ENCODE measurements around the gene PLAC8. TPM values are rescaled to one million over a fixed set of nuclear protein-coding genes. Genes with fewer than 3 reads are reported as not detected.

Gene PLAC8
- total and polyA plus RNA-seq, 4 donors, result 1.1 to 14.7 (median 1.4) TPM

DNA sequence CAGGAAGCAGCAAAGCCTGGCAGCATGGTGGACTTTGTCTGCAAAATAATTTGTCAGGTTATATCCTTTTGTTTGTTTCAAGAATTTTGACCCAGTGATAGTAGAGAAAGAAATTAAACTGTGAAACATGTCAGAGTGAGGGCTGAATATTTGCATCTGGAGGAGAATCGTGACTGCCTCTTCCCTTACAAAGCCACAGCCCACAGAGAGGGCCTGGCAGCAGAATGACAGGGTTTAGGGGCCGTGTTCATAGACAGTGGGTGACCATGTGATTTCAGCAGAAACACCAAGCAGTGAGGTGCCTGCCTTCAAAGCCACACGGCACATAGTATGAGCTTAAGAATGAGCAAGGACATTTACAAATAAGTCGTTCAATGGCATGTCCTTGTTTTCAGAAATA lies 24.4 kb upstream of the PLAC8 start:
- no peak overlapping the region for H3K27ac ChIP-seq (ENCODE audit: low read depth, low read length)
- no peaks in the 10 kb centered on the region for H3K9me3 ChIP-seq (ENCODE audit: control insufficient read depth, insufficient read depth, low read length)
- no peaks in the 10 kb centered on the region for H3K4me1 ChIP-seq (ENCODE audit: control insufficient read depth, insufficient read depth, low read length)
- H3K27me3 ChIP-seq (ENCODE audit: control insufficient read depth, insufficient read depth, low read length), result no peaks in the 10 kb centered on the region
- no peak overlapping the region for H3K4me3 ChIP-seq (ENCODE audit: low read depth, low read length)
- WGBS (ENCODE audit: insufficient coverage), result 83% methylated on average over 2 of the region's 4 CpGs
- H3K36me3 ChIP-seq (ENCODE audit: control insufficient read depth, insufficient read depth, low read length), result no peaks in the 10 kb centered on the region
- DNase-seq (ENCODE audit: low read depth in 4 of 6, low spot score in 6 of 6), result no peak

DNA sequence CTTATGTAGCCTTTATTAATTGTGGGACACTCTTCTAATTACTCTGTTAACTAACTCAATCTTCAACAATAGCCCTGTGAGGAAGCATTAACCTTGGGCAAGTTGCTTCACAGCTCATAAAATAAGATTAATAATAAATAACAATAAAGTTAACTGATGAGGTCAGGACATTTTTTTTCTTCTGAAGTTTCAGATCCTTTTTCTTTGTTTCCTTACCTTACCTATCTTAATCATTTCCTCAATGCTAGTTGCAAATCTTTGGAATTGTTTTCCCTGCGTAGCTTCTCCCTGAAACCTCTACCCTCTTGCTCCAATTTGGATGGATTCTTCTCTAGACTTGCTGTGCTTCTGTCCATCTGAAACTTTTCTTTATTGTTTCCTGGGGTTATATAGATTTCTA lies 17.5 kb upstream of the PLAC8 start:
- no peaks in the 10 kb centered on the region for H3K36me3 ChIP-seq (ENCODE audit: control insufficient read depth, insufficient read depth, low read length)
- DNase-seq (ENCODE audit: low read depth in 4 of 6, low spot score in 6 of 6), result no peak

DNA sequence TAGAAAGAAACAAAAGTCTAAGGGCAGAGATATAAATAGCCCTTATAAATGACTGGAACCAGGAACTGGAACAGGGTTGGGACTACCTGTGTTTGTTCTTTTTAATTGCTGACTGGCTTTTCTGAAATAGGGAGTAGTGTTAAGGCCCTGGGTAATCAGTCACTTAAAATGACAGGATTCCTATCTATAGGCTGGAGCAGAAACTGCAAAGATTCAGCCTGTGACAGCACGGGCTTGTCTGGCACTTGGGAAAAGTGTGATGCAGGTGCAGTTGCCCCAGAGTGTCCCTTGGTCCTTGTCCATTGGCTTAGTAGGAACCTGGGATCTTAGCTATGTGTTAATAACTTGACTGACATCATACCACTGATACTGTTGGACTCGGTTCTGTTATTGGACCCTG lies 14.7 kb upstream of the PLAC8 start:
- Histone ChIP-seq H3K4me1 (ENCODE audit: control insufficient read depth, insufficient read depth, low read length) (no peaks in the 10 kb centered on the region), H3K36me3 (ENCODE audit: control insufficient read depth, insufficient read depth, low read length) (no peaks in the 10 kb centered on the region), H3K9me3 (ENCODE audit: control insufficient read depth, insufficient read depth, low read length) (peaks cover 2% of the 10 kb centered on the region), H3K27ac (ENCODE audit: low read depth, low read length) (no peak overlapping the region), H3K4me3 (ENCODE audit: low read depth, low read length) (no peak overlapping the region), H3K27me3 (ENCODE audit: control insufficient read depth, insufficient read depth, low read length) (no peaks in the 10 kb centered on the region)
- no peak for DNase-seq (ENCODE audit: low read depth in 4 of 6, low spot score in 6 of 6)
- 80% methylated on average over 1 of the region's 2 CpGs for WGBS (ENCODE audit: insufficient coverage)

More for the DNA sequence above, 17.5 kb upstream of the PLAC8 start:
- H3K9me3 ChIP-seq (ENCODE audit: control insufficient read depth, insufficient read depth, low read length), result peaks cover 2% of the 10 kb centered on the region
- WGBS (ENCODE audit: insufficient coverage), result no CpG with 5 or more reads among the region's 1 CpG
- no peak overlapping the region for H3K27ac ChIP-seq (ENCODE audit: low read depth, low read length)
- no peaks in the 10 kb centered on the region for H3K4me1 ChIP-seq (ENCODE audit: control insufficient read depth, insufficient read depth, low read length)
- no peak overlapping the region for H3K4me3 ChIP-seq (ENCODE audit: low read depth, low read length)
- no peaks in the 10 kb centered on the region for H3K27me3 ChIP-seq (ENCODE audit: control insufficient read depth, insufficient read depth, low read length)

DNA sequence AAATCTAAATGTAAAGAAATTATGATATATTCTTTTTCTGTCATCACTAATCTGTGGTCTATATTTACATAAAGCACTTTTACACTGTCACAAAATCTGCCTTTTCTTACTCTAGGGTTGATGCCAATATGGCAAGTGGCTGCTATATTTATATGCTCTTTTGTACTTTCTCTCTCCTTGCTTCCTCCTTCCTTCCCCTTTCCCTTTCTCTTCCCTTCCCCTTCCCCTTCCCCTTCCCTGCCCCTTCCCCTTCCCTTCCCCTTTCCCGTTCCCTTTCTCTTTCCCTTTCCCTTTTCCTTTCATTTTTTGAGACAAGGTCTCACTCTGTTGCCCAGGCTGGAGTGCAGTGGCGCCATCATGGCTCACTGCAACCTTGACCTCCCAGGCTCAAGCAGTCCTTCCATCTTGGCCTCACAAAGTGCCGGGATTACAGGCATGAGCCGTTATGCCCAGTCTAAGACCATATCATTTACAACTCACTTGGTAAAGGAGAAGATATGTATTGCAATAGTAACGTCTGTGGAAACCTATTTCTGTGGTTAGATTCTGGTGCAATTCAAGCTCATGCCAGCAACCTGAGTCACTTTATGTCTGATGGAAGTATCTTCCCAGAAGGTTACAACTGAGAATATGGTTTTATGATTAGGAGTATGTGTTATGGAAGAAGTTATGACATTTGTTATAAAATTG lies 13.9 kb upstream of the PLAC8 start:
- no peak for DNase-seq (ENCODE audit: low read depth in 4 of 6, low spot score in 6 of 6)

DNA sequence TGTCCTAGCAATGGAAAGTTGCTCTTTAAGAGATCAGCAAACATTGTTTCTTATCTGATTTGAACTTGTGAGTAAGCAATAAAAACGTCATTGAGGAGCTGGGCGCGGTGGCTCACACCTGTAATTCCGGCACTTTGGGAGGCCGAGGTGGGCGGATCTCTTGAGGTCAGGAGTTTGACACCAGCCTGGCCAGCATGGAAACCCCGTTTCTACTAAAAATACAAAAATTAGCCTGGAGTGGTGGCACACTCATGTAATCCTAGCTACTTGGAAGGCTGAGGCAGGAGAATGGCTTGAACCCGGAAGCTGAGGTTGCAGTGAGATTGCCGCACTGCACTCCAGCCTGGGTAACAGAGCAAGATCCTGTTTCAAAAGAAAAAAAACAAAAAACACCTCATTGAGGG lies 11.2 kb upstream of the PLAC8 start:
- peaks cover 5% of the 10 kb centered on the region for H3K9me3 ChIP-seq (ENCODE audit: control insufficient read depth, insufficient read depth, low read length)
- WGBS (ENCODE audit: insufficient coverage), result 88% methylated on average over 5 of the region's 9 CpGs
- no peak overlapping the region for H3K4me3 ChIP-seq (ENCODE audit: low read depth, low read length)
- no peak overlapping the region for H3K27ac ChIP-seq (ENCODE audit: low read depth, low read length)
- no peaks in the 10 kb centered on the region for H3K4me1 ChIP-seq (ENCODE audit: control insufficient read depth, insufficient read depth, low read length)
- DNase-seq (ENCODE audit: low read depth in 4 of 6, low spot score in 6 of 6), result no peak
- no peaks in the 10 kb centered on the region for H3K36me3 ChIP-seq (ENCODE audit: control insufficient read depth, insufficient read depth, low read length)
- no peaks in the 10 kb centered on the region for H3K27me3 ChIP-seq (ENCODE audit: control insufficient read depth, insufficient read depth, low read length)

More for the DNA sequence above, 13.9 kb upstream of the PLAC8 start:
- peaks cover 2% of the 10 kb centered on the region for H3K9me3 ChIP-seq (ENCODE audit: control insufficient read depth, insufficient read depth, low read length)
- H3K4me3 ChIP-seq (ENCODE audit: low read depth, low read length), result no peak overlapping the region
- H3K27ac ChIP-seq (ENCODE audit: low read depth, low read length), result no peak overlapping the region
- H3K27me3 ChIP-seq (ENCODE audit: control insufficient read depth, insufficient read depth, low read length), result no peaks in the 10 kb centered on the region
- no peaks in the 10 kb centered on the region for H3K36me3 ChIP-seq (ENCODE audit: control insufficient read depth, insufficient read depth, low read length)
- no peaks in the 10 kb centered on the region for H3K4me1 ChIP-seq (ENCODE audit: control insufficient read depth, insufficient read depth, low read length)
- WGBS (ENCODE audit: insufficient coverage), result 100% methylated on average over 2 of the region's 5 CpGs

DNA sequence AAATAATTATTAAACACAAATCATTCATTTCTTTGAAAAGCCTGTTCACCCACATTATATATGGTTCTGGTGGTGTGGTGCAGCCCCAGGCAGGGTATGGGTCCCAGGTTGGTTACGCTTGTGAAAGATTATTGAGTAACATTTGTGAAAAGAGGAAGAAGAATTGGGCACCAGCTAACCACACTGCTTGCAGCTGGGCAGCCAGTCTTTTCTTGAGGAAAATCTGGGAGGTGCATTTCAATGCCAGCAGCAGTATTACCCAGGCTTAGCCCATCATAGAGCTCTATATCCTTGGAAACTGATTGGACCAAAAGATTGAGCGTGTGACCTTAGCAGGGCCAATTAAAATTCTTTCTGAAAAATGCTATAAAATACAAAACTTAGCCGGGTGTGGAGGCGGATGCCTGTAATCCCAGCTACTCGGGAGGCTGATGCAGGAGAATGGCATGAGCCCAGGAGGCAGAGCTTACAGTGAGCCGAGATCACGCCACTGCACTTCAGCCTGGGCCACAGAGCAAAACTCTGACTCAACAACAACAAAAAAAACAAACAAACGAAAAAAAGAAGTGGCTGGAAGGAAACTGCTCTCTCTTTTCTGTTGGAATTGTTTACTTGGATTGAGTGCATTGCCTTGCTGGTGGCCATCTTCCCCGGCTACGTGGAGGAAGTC lies 9.7 kb upstream of the PLAC8 start:
- H3K4me1 ChIP-seq (ENCODE audit: control insufficient read depth, insufficient read depth, low read length), result no peaks in the 10 kb centered on the region
- H3K27ac ChIP-seq (ENCODE audit: low read depth, low read length), result no peak overlapping the region
- WGBS (ENCODE audit: insufficient coverage), result 95% methylated on average over 5 of the region's 10 CpGs
- DNase-seq (ENCODE audit: low read depth in 4 of 6, low spot score in 6 of 6), result no peak
- H3K4me3 ChIP-seq (ENCODE audit: low read depth, low read length), result no peak overlapping the region
- no peaks in the 10 kb centered on the region for H3K36me3 ChIP-seq (ENCODE audit: control insufficient read depth, insufficient read depth, low read length)
- peaks cover 5% of the 10 kb centered on the region for H3K9me3 ChIP-seq (ENCODE audit: control insufficient read depth, insufficient read depth, low read length)
- H3K27me3 ChIP-seq (ENCODE audit: control insufficient read depth, insufficient read depth, low read length), result no peaks in the 10 kb centered on the region

DNA sequence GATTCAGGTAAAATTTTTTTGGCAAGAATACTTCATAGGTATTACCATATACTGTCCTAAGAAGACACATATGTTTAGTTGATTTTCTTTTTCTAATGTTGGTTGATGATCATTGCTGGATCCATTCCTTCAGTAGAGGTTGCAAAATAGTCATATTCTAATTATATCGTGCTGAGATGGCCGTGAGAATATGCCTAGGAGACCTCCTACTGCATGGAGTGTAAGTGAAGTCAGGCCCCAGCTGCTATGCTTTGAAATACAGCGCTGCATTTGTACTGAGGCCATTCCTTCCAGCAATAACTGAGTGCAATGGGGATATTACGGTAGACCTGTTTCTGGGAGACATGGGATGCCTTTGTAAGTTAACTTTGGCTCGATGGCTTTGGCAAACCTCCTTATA lies 6.7 kb upstream of the PLAC8 start:
- Histone ChIP-seq H3K4me3 (ENCODE audit: low read depth, low read length) (no peak overlapping the region), H3K36me3 (ENCODE audit: control insufficient read depth, insufficient read depth, low read length) (no peaks in the 10 kb centered on the region), H3K27ac (ENCODE audit: low read depth, low read length) (no peak overlapping the region), H3K9me3 (ENCODE audit: control insufficient read depth, insufficient read depth, low read length) (peaks cover 3% of the 10 kb centered on the region), H3K27me3 (ENCODE audit: control insufficient read depth, insufficient read depth, low read length) (no peaks in the 10 kb centered on the region), H3K4me1 (ENCODE audit: control insufficient read depth, insufficient read depth, low read length) (no peaks in the 10 kb centered on the region)
- no peak for DNase-seq (ENCODE audit: low read depth in 4 of 6, low spot score in 6 of 6)
- WGBS (ENCODE audit: insufficient coverage), result 84% methylated on average over 4 of the region's 5 CpGs

DNA sequence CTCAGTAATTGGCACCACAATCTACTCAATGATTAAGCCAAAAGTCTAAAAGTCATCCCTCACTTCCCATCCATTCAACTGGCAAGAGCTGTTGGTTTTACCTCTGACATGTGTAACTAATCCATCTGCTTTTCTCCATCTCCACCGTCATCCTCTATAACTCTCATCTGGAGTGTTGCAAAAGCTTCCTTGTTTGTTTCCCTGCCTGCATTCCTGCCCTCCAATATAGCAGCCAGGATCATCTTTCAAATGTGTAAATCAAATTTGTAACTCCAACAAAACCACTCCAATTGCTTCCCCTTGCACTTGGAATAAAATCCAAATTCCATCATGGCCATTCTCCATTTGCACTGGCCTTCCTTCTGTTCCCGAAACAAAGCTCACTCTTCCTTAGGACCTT lies 4.3 kb upstream of the PLAC8 start:
- Histone ChIP-seq H3K9me3 (ENCODE audit: control insufficient read depth, insufficient read depth, low read length) (peaks cover 3% of the 10 kb centered on the region), H3K27ac (ENCODE audit: low read depth, low read length) (no peak overlapping the region), H3K27me3 (ENCODE audit: control insufficient read depth, insufficient read depth, low read length) (no peaks in the 10 kb centered on the region), H3K4me1 (ENCODE audit: control insufficient read depth, insufficient read depth, low read length) (no peaks in the 10 kb centered on the region), H3K4me3 (ENCODE audit: low read depth, low read length) (no peak overlapping the region), H3K36me3 (ENCODE audit: control insufficient read depth, insufficient read depth, low read length) (no peaks in the 10 kb centered on the region)
- WGBS (ENCODE audit: insufficient coverage), result 75% methylated on average over 2 of the region's 2 CpGs
- DNase-seq (ENCODE audit: low read depth in 4 of 6, low spot score in 6 of 6), result no peak

DNA sequence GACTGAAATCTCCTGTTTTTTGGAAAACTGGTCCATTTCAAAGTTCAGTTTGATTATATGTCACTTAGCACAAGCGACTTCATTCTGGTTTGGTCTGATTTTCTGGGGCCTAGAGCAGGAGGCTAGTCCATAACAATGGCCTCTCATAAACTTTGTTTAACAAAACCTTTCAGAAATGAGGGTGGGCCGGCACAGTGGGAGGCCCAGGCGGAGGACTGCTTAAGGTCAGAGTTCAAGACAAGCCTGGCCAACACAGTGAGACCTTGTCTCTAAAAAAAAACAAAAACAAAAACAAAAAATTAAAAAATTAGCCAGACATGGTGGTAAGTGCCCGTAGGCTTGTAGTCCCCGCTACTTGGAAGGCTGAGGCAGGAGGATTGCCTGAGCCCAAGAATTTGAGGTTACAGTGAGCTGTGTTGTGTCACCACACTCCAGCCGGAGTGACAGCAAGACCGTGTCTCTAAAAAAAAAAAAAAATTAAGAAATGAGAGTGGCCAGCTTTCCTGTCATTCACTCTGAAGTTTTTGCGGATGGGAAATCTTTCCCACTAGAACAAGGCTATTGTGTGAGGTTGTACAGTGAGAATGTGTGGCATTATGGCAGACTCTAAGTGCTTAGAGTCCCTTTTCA lies 1.2 kb upstream of the PLAC8 start:
- Histone ChIP-seq H3K36me3 (ENCODE audit: control insufficient read depth, insufficient read depth, low read length) (no peaks in the 10 kb centered on the region), H3K4me3 (ENCODE audit: low read depth, low read length) (no peak overlapping the region), H3K27ac (ENCODE audit: low read depth, low read length) (no peak overlapping the region), H3K9me3 (ENCODE audit: control insufficient read depth, insufficient read depth, low read length) (no peaks in the 10 kb centered on the region), H3K4me1 (ENCODE audit: control insufficient read depth, insufficient read depth, low read length) (no peaks in the 10 kb centered on the region), H3K27me3 (ENCODE audit: control insufficient read depth, insufficient read depth, low read length) (no peaks in the 10 kb centered on the region)
- DNase-seq (ENCODE audit: low read depth in 4 of 6, low spot score in 6 of 6), result no peak
- WGBS (ENCODE audit: insufficient coverage), result 100% methylated on average over 2 of the region's 8 CpGs

DNA sequence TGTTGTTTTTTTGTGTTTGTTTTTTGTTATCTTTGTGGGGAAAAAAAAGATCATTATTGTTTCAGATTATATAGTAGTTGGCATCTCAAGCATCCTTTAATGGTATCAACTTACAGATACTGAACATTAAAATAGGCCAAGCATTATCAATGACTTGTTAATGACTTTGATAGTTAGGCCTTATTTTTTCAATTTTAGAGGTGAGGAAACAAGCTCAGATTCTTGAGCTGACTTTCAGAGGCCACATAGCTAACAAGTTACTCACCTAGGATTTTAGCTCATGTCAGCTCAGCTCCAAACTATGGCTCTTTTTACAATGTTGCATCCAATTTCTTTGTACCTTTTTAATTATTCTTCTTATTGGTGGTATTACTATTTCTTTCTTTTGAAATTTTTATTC lies 471 bp upstream of the PLAC8 start:
- H3K4me3 ChIP-seq (ENCODE audit: low read depth, low read length), result no peak overlapping the region
- H3K4me1 ChIP-seq (ENCODE audit: control insufficient read depth, insufficient read depth, low read length), result peaks cover 4% of the 10 kb centered on the region
- no peaks in the 10 kb centered on the region for H3K27me3 ChIP-seq (ENCODE audit: control insufficient read depth, insufficient read depth, low read length)
- DNase-seq (ENCODE audit: low read depth in 4 of 6, low spot score in 6 of 6), result no peak
- no peaks in the 10 kb centered on the region for H3K9me3 ChIP-seq (ENCODE audit: control insufficient read depth, insufficient read depth, low read length)
- H3K36me3 ChIP-seq (ENCODE audit: control insufficient read depth, insufficient read depth, low read length), result no peaks in the 10 kb centered on the region
- H3K27ac ChIP-seq (ENCODE audit: low read depth, low read length), result no peak overlapping the region

Measured in spinal cord (tissue), 10 donors.